K562 (cell line): ENCODE measurements around the gene CNP. TPM values are rescaled to one million over a fixed set of nuclear protein-coding genes. Genes with fewer than 3 reads are reported as not detected.

Source experiments
- MGA ChIP-seq: fragments of 450-650 bp; IDR thresholded peaks from 2 replicates; pipeline ENCODE4 v1.6.1; 2016; ENCODE audit warnings: mild to moderate bottlenecking, moderate library complexity
- RREB1 ChIP-seq: fragments of 250-450 bp; sonication (Bioruptor Pico); IDR thresholded peaks from 2 replicates; pipeline ENCODE4 v1.4.0; 2020
- TARDBP ChIP-seq: fragments of 450-650 bp; IDR thresholded peaks from 2 replicates; pipeline ENCODE4 v1.6.1; 2016
- TEAD1 ChIP-seq, 2 experiments: fragments of 450-650 bp in 1 of 2; sonication (generic) in 1 of 2; formaldehyde crosslinking; IDR thresholded peaks; 2 replicates each; pipeline versions ENCODE4 v1.4.0 to v1.8.0; 2020 to 2022; ENCODE audit warnings: mild to moderate bottlenecking in 2 of 2, missing genetic modification reagents in 1 of 2
- ZFPM2 ChIP-seq: fragments of 250-450 bp; sonication (Bioruptor Pico); IDR thresholded peaks from 2 replicates; pipeline ENCODE4 v1.5.1; 2022; ENCODE audit warnings: mild to moderate bottlenecking
- ZNF740 ChIP-seq, 3 experiments: fragments of 200-800 bp in 1 of 3; sonication (Bioruptor generic) in 1 of 3; sonication (generic) in 1 of 3; formaldehyde crosslinking in 1 of 3; IDR thresholded peaks; 2 replicates each; pipeline versions ENCODE4 v1.6.1 to v1.8.0; 2016 to 2022; ENCODE audit warnings: mild to moderate bottlenecking in 2 of 3, missing compliant biosample characterization in 2 of 3, missing genetic modification characterization in 2 of 3, missing genetic modification reagents in 1 of 3
- polyA plus RNA-seq, 8 experiments: library from polyadenylated mRNA; depleted of rRNA in 4 of 8; stranded (reverse) in 5 of 8; unstranded in 3 of 8; fragments of >200 nt; fragmentation: Nextera tagmentation in 2 of 8; fragmentation: Illumina TruSeq in 1 of 8; extraction: Ambion mirVana in 2 of 8; extraction: Trizol in 1 of 8; gene quantifications; 2 replicates each; pipeline versions ENCODE4 v1.2.1 to v1.2.3, GENCODE V29; 2011 to 2014; ENCODE audit warnings: inconsistent platforms in 1 of 8, missing spikeins in 1 of 8
- total RNA-seq, 7 experiments: library from RNA; depleted of rRNA in 6 of 7; stranded (reverse); fragments of >200 nt in 6 of 7; fragmentation: Illumina TruSeq in 2 of 7; extraction: Trizol in 2 of 7; gene quantifications; 2 replicates each; pipeline versions ENCODE4 v1.2.1 to v1.2.3, GENCODE V29; 2011 to 2021; ENCODE audit warnings: low replicate concordance in 1 of 7

The CNP gene
- total and polyA plus RNA-seq, 9 of the 15 experiments (the other 6 are each of a cell fraction or from before 2014, with no cell fraction given) = 1.7 to 52.0 (median 29.1) TPM

- no peak for TF ChIP-seq ZNF740 (CRISPR knock-in tag; IDR thresholded peaks at IDR 0.05)
- peak in 1 of 2 experiments; percentile 60; a peak in 1 of 4 replicates for TF ChIP-seq ZNF740 (tag; IDR thresholded peaks at IDR 0.05)
- peak; percentile 70 for TF ChIP-seq MGA
- TF ChIP-seq TEAD1 (CRISPR knock-in tag; IDR thresholded peaks at IDR 0.05) = peak in 1 of 2 experiments; percentile 62; a peak in 1 of 4 replicates
- TF ChIP-seq ZFPM2 (CRISPR knock-in tag) = no peak
- no peak; the same call in 1 of the 2 replicates for TF ChIP-seq RREB1 (CRISPR knock-in tag)
- TF ChIP-seq TARDBP = no peak
These were observed 57.1 kb downstream of the CNP start (continued) for GRCh38 chr17:42023524-42024349.
